K562 (cell line): ENCODE results near the gene BACH1. TPM values are rescaled to one million over a fixed set of nuclear protein-coding genes. Genes with fewer than 3 reads are reported as not detected.
A peak's percentile ranks its signal among the peaks of the same experiment; 100 is the strongest.

ENCODE experiments used
- ATF7 ChIP-seq: fragments of 450-650 bp; IDR thresholded peaks from 2 replicates; pipeline ENCODE4 v1.7.1; 2014; ENCODE audit warnings: mild to moderate bottlenecking, moderate library complexity
- E2F6 ChIP-seq, 2 experiments: IDR thresholded peaks; 2 replicates each; pipeline ENCODE4 v1.6.1; 2011; ENCODE audit warnings: borderline replicate concordance in 1 of 2, control low read depth in 1 of 2, low read depth in 1 of 2, low read length in 1 of 2, mild to moderate bottlenecking in 1 of 2, mixed read lengths in 1 of 2, moderate library complexity in 1 of 2; ENCODE audit not compliant: insufficient read depth in 1 of 2, insufficient read length in 1 of 2, poor library complexity in 1 of 2, severe bottlenecking in 1 of 2; ENCODE audit errors: extremely low read depth in 1 of 2
- FOS ChIP-seq: IDR thresholded peaks from 3 replicates; pipeline ENCODE4 v1.6.1; 2011; ENCODE audit not compliant: insufficient read length; ENCODE audit errors: extremely low read depth
- GATAD2B ChIP-seq: fragments of 450-650 bp; IDR thresholded peaks from 2 replicates; pipeline ENCODE4 v1.6.1; 2017; ENCODE audit warnings: mild to moderate bottlenecking, borderline replicate concordance
- MAZ ChIP-seq, 2 experiments: fragments of 450-650 bp in 1 of 2; sonication (generic) in 1 of 2; formaldehyde crosslinking; IDR thresholded peaks in 1 of 2; conservative IDR thresholded peaks in 1 of 2; 2 replicates each; pipeline versions ENCODE4 v1.4.0 to v1.5.0; 2020; ENCODE audit warnings: mild to moderate bottlenecking in 1 of 2, missing genetic modification reagents in 1 of 2
- MLX ChIP-seq, 2 experiments: fragments of 450-650 bp in 1 of 2; sonication (generic) in 1 of 2; formaldehyde crosslinking; conservative IDR thresholded peaks; 2 replicates each; pipeline versions ENCODE4 v1.4.0 to v1.8.1; 2020 to 2022; ENCODE audit warnings: mild to moderate bottlenecking in 1 of 2, missing genetic modification reagents in 1 of 2
- NEUROD1 ChIP-seq: fragments of 150-350 bp; IDR thresholded peaks from 2 replicates; pipeline ENCODE4 v1.6.1; 2014; ENCODE audit warnings: borderline replicate concordance, low read length, low read depth; ENCODE audit not compliant: partially characterized antibody
- POLR2A ChIP-seq: fragments of 450-650 bp; conservative IDR thresholded peaks from 2 replicates; pipeline ENCODE4 v1.6.1; 2016
- RB1 ChIP-seq: fragments of 450-650 bp; IDR thresholded peaks from 2 replicates; pipeline ENCODE4 v1.6.1; 2017; ENCODE audit warnings: low read depth, mild to moderate bottlenecking
- RBFOX2 ChIP-seq: fragments of 200-400 bp; formaldehyde crosslinking; IDR thresholded peaks from 2 replicates; pipeline ENCODE4 v1.6.1; 2017; ENCODE audit warnings: low read depth, mild to moderate bottlenecking, low read length, moderate library complexity
- USF2 ChIP-seq: sonication (generic); formaldehyde crosslinking; IDR thresholded peaks from 2 replicates; pipeline ENCODE4 v1.5.0; 2020; ENCODE audit warnings: missing genetic modification reagents
- ZBTB40 ChIP-seq, 2 experiments: fragments of 450-650 bp in 1 of 2; sonication (generic) in 1 of 2; formaldehyde crosslinking in 1 of 2; IDR thresholded peaks; 2 replicates each; pipeline versions ENCODE4 v1.7.1 to v1.9.0; 2016 to 2022; ENCODE audit warnings: inconsistent platforms in 1 of 2, mild to moderate bottlenecking in 1 of 2, missing genetic modification reagents in 1 of 2
- ZNF3 ChIP-seq: fragments of 250-450 bp; sonication (Bioruptor Pico); IDR thresholded peaks from 2 replicates; pipeline ENCODE4 v1.5.0; 2021; ENCODE audit warnings: mild to moderate bottlenecking, moderate library complexity
- ZNF76 ChIP-seq: fragments of 250-450 bp; sonication (Bioruptor Pico); IDR thresholded peaks from 2 replicates; pipeline ENCODE4 v1.4.0; 2020; ENCODE audit warnings: mild to moderate bottlenecking, moderate library complexity, borderline replicate concordance
- polyA plus RNA-seq, 8 experiments: library from polyadenylated mRNA; depleted of rRNA in 4 of 8; stranded (reverse) in 5 of 8; unstranded in 3 of 8; fragments of >200 nt; fragmentation: Nextera tagmentation in 2 of 8; fragmentation: Illumina TruSeq in 1 of 8; extraction: Ambion mirVana in 2 of 8; extraction: Trizol in 1 of 8; gene quantifications; 2 replicates each; pipeline versions ENCODE4 v1.2.1 to v1.2.3, GENCODE V29; 2011 to 2014; ENCODE audit warnings: inconsistent platforms in 1 of 8, missing spikeins in 1 of 8
- total RNA-seq, 7 experiments: library from RNA; depleted of rRNA in 6 of 7; stranded (reverse); fragments of >200 nt in 6 of 7; fragmentation: Illumina TruSeq in 2 of 7; extraction: Trizol in 2 of 7; gene quantifications; 2 replicates each; pipeline versions ENCODE4 v1.2.1 to v1.2.3, GENCODE V29; 2011 to 2021; ENCODE audit warnings: low replicate concordance in 1 of 7

The BACH1 gene
- total and polyA plus RNA-seq, 9 of the 15 experiments (the other 6 are each of a cell fraction or from before 2014, with no cell fraction given): 10.6 to 58.5 (median 28.6) TPM

GRCh38 chr21:29298348-29299045 lies at the start of gene BACH1 (continued):
- TF ChIP-seq ZBTB40 (IDR thresholded peaks at IDR 0.05) (0 out of 2 replicates have a peak, but pooled peaks have one; percentile 58), ZBTB40 (CRISPR knock-in tag; IDR thresholded peaks at IDR 0.05) (no peak), RB1 (peak; percentile 95), E2F6 (IDR thresholded peaks at IDR 0.05; ENCODE audit: borderline replicate concordance in 1 of 2, extremely low read depth in 1 of 2, insufficient read depth in 1 of 2, insufficient read length in 1 of 2, low read depth in 1 of 2, low read length in 1 of 2, poor library complexity in 1 of 2, severe bottlenecking in 1 of 2) (peak; percentile 45 to 90), ZNF3 (no peak), POLR2A (peak; percentile 80), NEUROD1 (peak; percentile 34), MLX (CRISPR knock-in tag; conservative IDR thresholded peaks at IDR 0.05) (no peak), USF2 (CRISPR knock-in tag) (peak; percentile 84), RBFOX2 (peak; percentile 95), MAZ (CRISPR knock-in tag; conservative IDR thresholded peaks at IDR 0.05 in 1 of 2, IDR thresholded peaks at IDR 0.05 in 1 of 2) (peak; percentile 98 to 99), GATAD2B (0 out of 2 replicates have a peak, but pooled peaks have one; percentile 18), ATF7 (no peak), FOS (peak; percentile 20), ZNF76 (CRISPR knock-in tag) (peak; percentile 52; the same call in 1 of the 2 replicates)
